Adrenal gland (tissue), 12 donors: ENCODE measurements around the gene PPIF. TPM values are rescaled to one million over a fixed set of nuclear protein-coding genes. Genes with fewer than 3 reads are reported as not detected.

ENCODE experiments used
- DNase-seq, 7 donors: peaks; one replicate each; pipeline ENCODE4 v3.0.0-alpha.2; 2019 to 2020
- H3K27ac ChIP-seq, 5 donors: fragments of 200-600 bp; sonication (generic) in 4 of 5; 1 replicate in 3 of 5; 2 replicates in 2 of 5; pipeline versions ENCODE4 v1.5.1 to v1.8.0; 2016 to 2020; ENCODE audit warnings: mild to moderate bottlenecking in 1 of 5
- H3K27me3 ChIP-seq: fragments of 200-600 bp; 2 replicates; pipeline ENCODE4 v1.8.0; 2021
- H3K36me3 ChIP-seq, 2 donors: fragments of 200-600 bp; replicated peaks in 1 of 2; 1 replicate in 1 of 2; 2 replicates in 1 of 2; pipeline versions ENCODE4 v1.5.1 to v1.8.0; 2018 to 2022
- H3K4me1 ChIP-seq, 2 donors: fragments of 200-600 bp; replicated peaks in 1 of 2; 1 replicate in 1 of 2; 2 replicates in 1 of 2; pipeline versions ENCODE4 v1.5.1 to v1.8.0; 2018 to 2021
- H3K4me3 ChIP-seq, 4 donors: fragments of 200-600 bp; sonication (generic) in 3 of 4; one replicate each; pipeline ENCODE4 v1.5.1; 2016 to 2018
- H3K9me3 ChIP-seq, 3 donors: fragments of 200-600 bp; sonication (generic) in 1 of 3; replicated peaks in 1 of 3; 1 replicate in 2 of 3; 2 replicates in 1 of 3; pipeline versions ENCODE4 v1.5.1 to v1.8.0; 2016 to 2021
- CTCF ChIP-seq, 6 experiments: fragments of 450-650 bp in 4 of 6; fragments of 200-600 bp in 2 of 6; sonication (generic) in 1 of 6; IDR thresholded peaks; 1 replicate in 5 of 6; 2 replicates in 1 of 6; pipeline versions ENCODE4 v1.5.1 to v1.8.0; 2016 to 2021; ENCODE audit warnings: antibody characterized with exemption in 6 of 6, mild to moderate bottlenecking in 2 of 6, moderate library complexity in 1 of 6
- POLR2A ChIP-seq, 2 donors: fragments of 450-650 bp; IDR thresholded peaks; one replicate each; pipeline ENCODE4 v1.6.1; 2017; ENCODE audit warnings: antibody characterized with exemption in 2 of 2, mild to moderate bottlenecking in 2 of 2, moderate library complexity in 1 of 2
- whole genome bisulfite sequencing, 4 donors: extraction: QIAGEN DNeasy Blood & Tissue Kit in 2 of 4; methylation state at CpG; one replicate each; pipeline versions ENCODE4 v1.1.5 to v1.1.7; 2013 to 2017; 5-methylcytosine and 5-hydroxymethylcytosine counted together
- intact Hi-C, 2 donors: fragments of 100-400 bp; cut with DNase I; formaldehyde crosslinking; loops; one replicate each; pipeline versions ENCODE4 v1.14.1 to v1.15.0; 2022 to 2023
- polyA plus RNA-seq, 3 donors: library from polyadenylated mRNA; stranded (reverse); fragments of 200-250 nt in 2 of 3; fragments of 350-450 nt in 1 of 3; fragmentation: Illumina TruSeq in 1 of 3; extraction: RNeasy Lipid Tissue Mini Kit (QIAGEN cat#74804) in 1 of 3; gene quantifications; one replicate each; pipeline ENCODE4 v1.2.3, GENCODE V29; 2013 to 2014
- total RNA-seq, 9 donors: library from RNA; depleted of rRNA in 4 of 9; stranded (reverse); fragments of >200 nt in 4 of 9; fragments of 120-200 nt in 1 of 9; fragmentation: NEBNext Ultra II Directional in 1 of 9; extraction: Animal tissue kit (Norgen Biotek cat#: 25700) in 1 of 9; gene quantifications; one replicate each; pipeline versions ENCODE4 v1.1.0 to v1.2.4, GENCODE V29; 2013 to 2023
- donor health status: healthy with polysubstance abuse.
- donor health status: Bipolar disorder and iron deficiency.
- donor health status: DM: yes; HTN: yes; CAD: no.
- donor health status: DM: no; HTN: no; CAD: no.
- donor health status: DM: no; HTN: no; CAD: no.
- donor health status: DM: yes; HTN: yes; CAD: no.

PPIF gene
- total and polyA plus RNA-seq, 12 donors, result 43.8 to 619 (median 216) TPM

DNA sequence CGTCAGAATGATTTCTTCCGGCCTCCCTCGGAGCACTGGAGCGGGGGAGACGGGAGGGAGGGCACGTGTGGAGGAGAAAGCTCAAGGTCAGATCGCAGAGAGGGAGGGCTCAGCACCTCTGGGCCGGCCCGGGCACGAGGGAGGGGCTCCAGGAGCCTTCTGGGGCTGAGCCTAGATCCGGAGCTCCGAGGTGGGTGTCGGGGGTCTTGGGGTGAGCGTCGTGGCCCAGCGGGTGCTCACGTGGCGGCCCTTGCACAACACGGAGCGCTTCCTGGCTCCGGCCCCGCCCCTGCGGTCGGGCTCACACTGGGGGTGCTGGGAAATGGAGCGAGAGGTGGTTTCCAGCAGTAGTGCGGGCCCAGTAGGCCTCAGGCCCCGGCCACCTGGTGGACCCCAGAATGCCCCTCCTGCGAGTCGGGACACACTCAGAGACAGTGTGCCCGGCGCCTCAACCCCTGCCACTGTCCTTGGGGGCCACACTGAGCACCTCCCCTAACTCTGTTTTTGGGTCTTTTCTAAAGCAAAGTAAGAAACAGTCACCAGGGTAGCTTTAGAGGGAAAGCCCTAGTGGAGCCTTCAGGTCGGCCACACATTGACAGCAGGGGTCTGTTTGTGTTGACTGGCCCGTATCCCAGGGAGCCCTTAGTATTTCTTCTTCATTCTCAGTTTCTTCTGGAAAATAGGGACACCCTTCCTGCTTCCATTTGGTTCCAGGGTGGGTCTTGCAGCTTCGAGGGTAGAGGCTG lies 798 bp downstream of the PPIF start:
- peak overlapping the region; percentile 82 to 99 (median 92) for H3K27ac ChIP-seq
- TF ChIP-seq CTCF (IDR thresholded peaks at IDR 0.05) (no peak), POLR2A (IDR thresholded peaks at IDR 0.05) (no peak)
- peaks cover 37 to 45% of the 10 kb centered on the region in 2 donors for H3K4me1 ChIP-seq
- DNase-seq, result peak; percentile 73 to 82 (median 78)
- no peaks in the 10 kb centered on the region for H3K27me3 ChIP-seq
- intact Hi-C loops, result no loop called here
- no peaks in the 10 kb centered on the region for H3K9me3 ChIP-seq
- 4 to 9% (median 5%) methylated on average over 13 to 34 of the region's 34 CpGs for WGBS, 4 donors
- peak overlapping the region; percentile 18 to 91 (median 60) for H3K4me3 ChIP-seq
- peaks cover 0 to 42% of the 10 kb centered on the region in 2 donors for H3K36me3 ChIP-seq

DNA sequence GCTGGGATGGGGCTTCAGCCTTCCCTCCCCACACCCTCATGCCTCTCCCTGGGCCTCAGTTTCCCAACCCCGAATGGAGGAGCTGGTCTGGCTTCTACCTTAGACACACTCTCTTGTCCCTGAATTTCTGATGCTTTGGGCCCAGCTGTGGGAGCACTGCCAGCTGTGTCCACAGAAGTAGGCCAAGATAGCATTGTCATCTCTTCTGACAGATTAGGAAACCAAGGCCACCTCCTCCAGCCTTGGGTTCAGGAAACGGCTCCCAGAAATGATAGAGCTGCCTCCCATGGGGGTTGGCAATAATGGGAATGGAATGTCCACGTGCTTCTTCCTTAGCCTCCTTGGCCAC lies 1.3 kb downstream of the PPIF start:
- DNase-seq, result peak; percentile 69 to 91 (median 85)
- Histone ChIP-seq H3K27me3 (no peaks in the 10 kb centered on the region), H3K9me3 (no peaks in the 10 kb centered on the region), H3K36me3 (peaks cover 0 to 47% of the 10 kb centered on the region in 2 donors), H3K4me3 (peak overlapping the region in 2 of 4 donors; percentile 57 to 91), H3K4me1 (peaks cover 37 to 45% of the 10 kb centered on the region in 2 donors), H3K27ac (peak overlapping the region; percentile 82 to 99 (median 92))
- TF ChIP-seq POLR2A (IDR thresholded peaks at IDR 0.05) (no peak), CTCF (IDR thresholded peaks at IDR 0.05) (no peak)
- intact Hi-C loops, result no loop called here
- 19 to 32% (median 27%) methylated on average over 3 of the region's 3 CpGs for WGBS, 4 donors

GRCh38 chr10:79349072-79349491 lies 1.8 kb downstream of the PPIF start:
- H3K27me3 ChIP-seq, result no peaks in the 10 kb centered on the region
- H3K4me3 ChIP-seq, result peak overlapping the region in 1 of 4 donors; percentile 91
- no peak for TF ChIP-seq CTCF (IDR thresholded peaks at IDR 0.05)
- no peak for TF ChIP-seq POLR2A (IDR thresholded peaks at IDR 0.05)
- WGBS, 4 donors, result 60 to 66% (median 64%) methylated on average over 6 of the region's 6 CpGs
- peaks cover 37 to 45% of the 10 kb centered on the region in 2 donors for H3K4me1 ChIP-seq
- DNase-seq, result peak in 1 of 7 donors; percentile 55
- intact Hi-C loops, result no loop called here
- H3K27ac ChIP-seq, result peak overlapping the region; percentile 35 to 99 (median 92)
- H3K36me3 ChIP-seq, result peaks cover 0 to 52% of the 10 kb centered on the region in 2 donors
- no peaks in the 10 kb centered on the region for H3K9me3 ChIP-seq

DNA sequence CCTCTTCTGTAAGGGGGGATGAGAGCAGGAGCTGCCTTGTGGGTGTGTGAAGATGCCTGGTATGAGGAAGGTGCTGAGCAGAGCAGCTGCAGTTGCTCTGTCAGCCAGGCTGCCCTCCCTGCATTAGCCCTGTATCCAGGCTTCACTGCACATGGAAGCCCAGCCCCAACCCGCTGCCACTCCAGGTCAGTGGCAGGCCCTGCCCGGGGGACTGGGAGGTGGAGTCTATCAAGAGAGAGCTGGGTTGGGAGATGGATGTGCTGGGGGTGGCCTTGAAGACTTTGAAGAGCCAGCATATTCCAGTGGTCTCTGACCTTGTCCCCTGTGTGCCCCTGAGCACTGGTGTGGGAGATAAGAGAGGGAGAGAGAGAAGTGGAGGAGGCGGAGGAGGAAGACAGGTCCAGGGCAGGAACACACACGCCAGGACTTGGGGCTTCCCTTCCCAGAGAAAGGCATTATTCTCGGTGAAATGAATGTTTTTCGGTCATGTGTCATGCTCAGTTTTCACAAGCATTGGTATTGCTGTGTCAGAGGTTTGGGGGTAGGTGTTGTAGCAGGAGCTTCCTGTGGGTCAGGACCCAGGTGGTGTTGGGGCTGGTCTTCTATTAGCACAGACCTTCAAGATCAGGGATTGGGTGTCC lies 2.6 kb downstream of the PPIF start:
- WGBS, 4 donors, result 41 to 59% (median 49%) methylated on average over 4 to 6 of the region's 6 CpGs
- Histone ChIP-seq H3K36me3 (peaks cover 0 to 60% of the 10 kb centered on the region in 2 donors), H3K4me3 (peak overlapping the region in 1 of 4 donors; percentile 91), H3K4me1 (peaks cover 37 to 45% of the 10 kb centered on the region in 2 donors), H3K27ac (peak overlapping the region; percentile 1 to 99 (median 92)), H3K27me3 (no peaks in the 10 kb centered on the region), H3K9me3 (no peaks in the 10 kb centered on the region)
- DNase-seq, result peak in 6 of 7 donors; percentile 74 to 88 (median 84)
- intact Hi-C loops, result no loop called here
- TF ChIP-seq POLR2A (IDR thresholded peaks at IDR 0.05) (peak in 1 of 2 donors; percentile 53), CTCF (IDR thresholded peaks at IDR 0.05) (no peak)
